DMS79 (cell line): ENCODE measurements around the gene ZBTB1.
A peak's percentile ranks its signal among the peaks of the same experiment; 100 is the strongest.
"Not testable (repeated sequence)": the region's sequence is repeated elsewhere in the genome, so short reads cannot be mapped to it uniquely, and the experiment has no call there.

Experiments
- DNase-seq: peaks from one replicate; lab custom pipeline; 2025; lab: John Stamatoyannopoulos, UW

ZBTB1 gene

DNA sequence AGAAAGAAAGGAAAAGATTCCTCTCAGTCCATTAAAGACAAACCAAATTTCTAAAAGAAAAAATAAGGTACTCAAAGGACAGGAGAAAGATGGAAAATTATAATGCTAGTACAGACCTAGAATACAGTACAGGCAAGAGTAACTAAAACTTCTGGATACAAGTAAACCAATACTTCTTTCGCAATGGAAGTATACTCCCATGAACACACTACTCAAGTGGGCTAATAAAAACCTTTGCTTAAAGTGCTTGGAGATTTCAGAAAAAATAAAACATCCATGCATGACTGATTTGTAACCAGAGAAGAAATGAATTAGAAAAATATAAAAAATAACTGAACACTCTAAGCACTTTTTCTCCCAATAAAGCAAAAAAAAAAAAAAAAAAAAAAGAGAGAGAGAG, 4.5 kb upstream of the ZBTB1 start:
- DNase-seq: peak; percentile 21

DNA sequence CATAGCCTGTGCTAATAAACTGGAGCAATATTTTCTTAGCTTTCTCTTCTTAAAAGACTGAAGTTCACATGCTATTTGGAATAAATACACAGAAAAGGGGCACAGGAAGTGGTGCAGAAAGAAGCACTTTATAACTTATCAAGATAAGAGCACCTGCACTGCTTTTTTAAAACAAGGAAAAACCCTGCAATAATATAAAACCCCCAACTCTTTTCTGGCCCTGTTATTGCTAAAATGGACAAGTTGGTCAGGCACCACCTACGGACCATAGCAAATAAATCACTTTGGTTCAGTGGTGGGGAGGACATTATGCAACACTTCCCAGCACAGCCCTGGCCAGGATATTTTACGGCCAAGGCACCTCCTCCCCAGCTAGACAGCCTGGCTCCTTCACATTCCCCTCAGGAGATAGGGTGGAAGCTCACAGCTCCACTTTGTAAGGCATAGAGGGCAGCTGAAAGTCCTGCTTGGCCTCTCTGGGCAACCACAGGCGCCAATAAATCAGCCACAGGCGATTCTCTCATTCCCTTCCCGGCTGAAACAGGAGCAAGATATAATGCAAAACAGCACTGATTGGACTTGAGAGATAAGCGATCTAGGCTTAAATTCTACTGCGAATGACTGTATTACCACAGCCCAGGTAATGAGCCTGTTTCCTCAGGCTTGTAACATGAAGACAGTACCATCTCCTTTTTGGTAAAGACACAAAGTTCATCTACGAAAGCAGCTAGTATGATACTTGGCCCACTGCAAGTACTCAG, 3.0 kb upstream of the ZBTB1 start:
- DNase-seq: peak; percentile 72

DNA sequence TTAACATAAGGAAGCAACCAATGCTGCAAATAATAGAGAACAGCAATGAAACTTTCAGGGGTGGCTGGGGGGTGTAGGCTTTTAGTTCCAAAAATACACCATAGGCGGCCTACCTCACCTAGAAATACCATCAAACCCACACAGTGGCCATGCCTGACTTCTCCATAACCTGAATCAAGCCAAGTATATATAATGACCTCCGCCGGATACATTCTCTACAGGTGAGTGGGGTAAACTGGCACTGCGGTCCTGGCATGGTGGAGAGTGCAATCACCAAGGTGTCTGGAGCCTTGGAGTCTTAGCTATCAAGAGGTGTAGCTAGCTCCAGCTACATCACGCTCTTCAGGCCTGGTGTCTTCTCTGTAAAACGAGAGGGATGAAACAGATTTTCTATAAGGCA, 2.1 kb upstream of the ZBTB1 start:
- DNase-seq: peak; percentile 64

DNA sequence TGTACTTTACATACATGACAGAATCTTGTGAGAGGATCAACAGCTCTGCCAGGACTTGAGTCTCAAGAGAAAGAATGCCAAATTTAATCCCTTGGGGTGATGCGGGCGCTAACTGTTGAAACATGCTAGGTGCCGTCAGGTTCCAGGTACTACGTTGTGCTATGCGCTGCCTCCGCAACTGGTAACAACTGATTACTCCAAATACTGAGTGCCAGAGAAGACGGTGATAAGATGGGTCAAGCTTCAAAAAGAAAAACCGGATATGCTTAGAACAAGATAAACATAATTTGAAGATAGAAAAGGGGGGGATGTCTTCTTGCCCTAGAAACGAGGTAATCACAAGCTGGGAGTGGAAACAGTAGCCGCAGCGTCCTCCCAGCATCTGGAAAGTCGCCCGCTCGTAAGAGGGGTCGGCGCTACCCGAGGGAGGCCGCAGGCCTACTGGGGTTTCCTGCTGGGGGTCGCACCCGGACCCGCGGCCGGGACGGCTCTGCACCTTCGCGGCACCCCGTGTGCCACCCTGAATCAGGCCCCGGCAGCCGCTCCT, 1.6 kb upstream of the ZBTB1 start:
- DNase-seq: peak; percentile 44

DNA sequence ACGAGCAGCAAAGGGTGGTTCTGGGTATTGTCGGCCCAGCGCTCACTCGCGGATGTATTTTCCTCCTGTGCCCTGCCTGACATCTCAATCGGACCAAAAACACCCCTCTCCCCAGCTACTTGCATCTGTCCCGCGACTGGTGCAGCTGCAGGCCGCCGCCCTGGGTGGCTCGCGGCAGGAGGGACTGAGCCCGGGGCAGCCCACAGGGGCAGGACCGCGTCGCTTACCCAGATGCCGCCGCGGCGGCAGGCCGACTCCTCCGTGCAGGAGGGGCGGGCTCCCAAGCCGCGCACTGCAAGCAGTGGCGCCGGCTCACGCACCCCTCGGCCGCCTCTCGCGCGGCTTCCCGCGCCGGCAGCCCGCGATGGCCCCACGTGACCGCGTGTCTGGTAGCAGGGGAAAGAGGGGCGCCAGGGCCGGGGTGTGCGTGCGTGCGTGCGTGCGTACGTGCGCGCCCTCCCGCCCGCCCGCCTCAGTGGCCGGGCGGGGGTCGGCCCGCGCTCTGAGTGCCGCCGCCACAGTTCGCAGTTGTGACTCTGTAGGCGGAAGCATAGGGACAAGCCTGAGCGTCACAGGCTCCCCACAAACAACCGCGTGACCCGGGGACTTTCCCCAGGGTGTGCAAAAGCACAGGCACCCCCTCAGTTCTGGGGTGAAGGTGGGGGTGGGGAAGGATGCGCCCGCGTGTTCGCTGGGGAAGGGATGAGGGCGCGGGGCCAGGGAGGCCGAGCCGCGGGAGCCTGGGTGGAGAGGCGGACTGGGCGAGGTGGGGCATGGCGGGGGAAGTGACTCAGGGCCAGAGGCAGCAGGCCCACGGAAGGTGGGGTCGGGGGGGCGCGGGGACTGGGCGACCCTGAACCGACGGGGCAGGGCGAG, 898 bp upstream of the ZBTB1 start, which contains the start of gene ZBTB25:
Gene ZBTB25 (minus strand): TSS at position 405 of the 876 bp plus-strand sequence. CDS start 13,305 bp downstream, outside the sequence.
- DNase-seq: peak; percentile 96

DNA sequence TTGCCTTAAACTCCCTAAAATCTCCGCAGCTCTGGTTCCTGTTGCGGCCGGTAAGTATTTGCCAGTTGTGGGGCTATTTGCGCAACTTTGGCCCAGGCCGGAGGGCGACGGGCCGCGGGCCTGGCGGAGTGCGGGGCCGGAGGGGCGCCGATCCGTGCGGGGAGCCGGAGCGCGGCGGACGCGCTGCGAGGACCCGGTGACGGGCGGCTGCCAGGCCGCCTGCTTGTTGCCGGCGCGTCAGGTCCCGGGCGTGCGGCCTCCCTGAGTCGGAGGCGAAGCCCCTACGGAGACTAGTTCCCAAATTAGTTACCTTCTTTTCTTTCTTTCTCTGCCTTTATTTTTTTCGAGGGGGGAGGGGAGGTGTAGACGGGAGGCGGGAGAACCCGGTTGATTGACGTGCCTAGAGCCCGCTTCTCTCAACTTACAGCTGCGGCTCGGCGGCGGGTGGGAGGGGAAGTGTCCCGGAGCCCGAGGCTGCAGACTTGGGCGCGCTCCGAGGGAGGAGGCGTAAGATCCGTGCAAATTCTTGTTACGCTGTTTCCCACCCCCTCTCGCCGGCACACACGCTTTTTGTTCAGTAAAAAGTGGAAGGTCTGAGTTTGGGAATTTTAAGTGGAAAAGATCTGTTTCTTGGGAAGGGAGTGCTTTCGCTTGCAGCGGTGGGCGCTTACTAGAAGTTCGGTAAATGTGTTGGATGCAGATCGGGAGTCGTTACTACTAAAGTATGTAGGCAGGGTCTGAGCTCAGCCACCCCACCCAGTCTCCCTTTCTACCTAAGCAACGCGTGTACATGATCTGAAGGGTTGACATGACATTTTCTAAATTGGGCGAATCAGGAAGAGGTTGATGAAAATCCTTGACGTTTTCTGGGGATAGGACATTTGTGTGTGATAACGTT, 576 bp downstream of the ZBTB1 start:
- peak; percentile 83 for DNase-seq

DNA sequence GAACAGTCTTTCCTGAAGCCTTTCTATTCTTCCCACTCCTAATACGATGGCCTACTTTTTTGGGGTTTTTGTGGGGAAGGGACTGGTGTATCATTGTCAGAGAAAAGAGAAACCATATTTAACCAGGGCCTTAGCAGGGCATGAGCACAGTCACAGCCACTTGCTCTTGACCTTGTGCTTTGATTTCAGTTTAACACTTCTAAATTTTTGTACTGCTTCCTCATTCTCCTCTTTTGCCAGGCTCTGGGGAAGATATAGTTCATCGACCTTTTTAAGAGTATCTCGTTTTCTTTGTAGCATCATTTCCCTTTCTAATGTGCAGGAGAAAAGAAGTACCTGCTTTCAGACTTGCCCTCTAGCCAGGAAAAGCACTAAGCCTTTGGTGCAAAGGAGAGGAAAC, 2.2 kb downstream of the ZBTB1 start:
- DNase-seq: no peak

DNA sequence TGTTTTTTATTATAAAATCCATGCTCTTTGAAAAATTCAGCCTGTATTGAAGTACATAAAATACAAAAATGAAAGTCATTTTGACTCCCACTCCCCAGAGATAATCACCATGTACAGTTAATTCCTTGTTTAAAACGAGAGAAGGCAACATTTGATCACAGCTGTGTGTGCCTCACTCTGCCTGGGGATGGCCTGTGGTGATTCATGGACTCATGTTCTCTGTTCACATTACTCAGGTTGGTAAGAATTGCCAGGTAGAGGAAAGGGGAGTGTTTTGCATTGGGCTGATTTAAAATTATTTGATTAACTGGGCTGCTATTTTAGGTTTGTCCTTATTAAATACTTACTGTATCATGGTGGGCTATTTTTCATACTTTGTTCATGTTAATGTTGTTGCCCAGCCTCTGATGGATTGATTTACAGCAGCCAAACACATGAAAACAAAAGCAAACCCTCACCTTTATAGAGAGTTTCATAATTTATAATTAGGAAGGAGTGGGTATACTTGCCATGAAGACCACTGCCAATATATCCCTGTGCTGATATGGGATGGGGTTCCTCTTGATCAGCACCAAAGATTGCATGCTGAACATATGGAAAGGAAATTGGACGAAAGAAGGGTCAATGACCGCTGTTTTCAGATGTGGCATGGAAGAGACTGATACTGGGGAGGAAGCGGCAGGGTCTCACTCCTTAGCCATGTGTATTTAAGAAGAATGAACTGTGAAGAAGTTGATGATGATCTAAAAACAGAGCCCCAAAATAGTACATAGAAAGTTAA, 3.0 kb downstream of the ZBTB1 start:
- no peak for DNase-seq

DNA sequence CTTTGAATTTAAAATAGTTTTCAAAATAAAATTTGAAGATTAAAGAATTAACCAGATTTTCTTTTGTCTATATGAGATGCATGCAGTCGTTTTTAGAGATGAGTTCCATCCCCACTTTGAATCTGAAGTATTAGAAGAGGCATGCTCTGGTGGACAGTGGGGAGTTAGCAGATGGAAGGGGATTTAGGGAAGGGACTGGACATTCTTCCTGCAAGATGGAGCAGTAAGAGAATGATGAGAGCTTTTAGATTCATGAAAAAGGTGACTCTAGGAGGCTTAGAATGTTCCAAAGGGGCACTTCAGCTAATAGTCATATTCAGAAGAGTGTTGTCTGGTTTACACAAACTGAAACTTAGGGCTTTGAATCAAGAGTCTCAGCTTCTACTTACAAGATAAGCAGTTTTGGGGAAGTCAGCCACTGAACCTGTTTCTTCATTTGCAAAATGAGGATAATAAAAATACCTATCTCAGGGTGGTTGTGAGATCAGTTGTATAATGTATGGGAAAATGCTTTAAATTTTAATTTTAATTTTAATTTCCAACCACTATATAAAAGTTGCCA, 3.7 kb downstream of the ZBTB1 start:
- peak; percentile 8 for DNase-seq

DNA sequence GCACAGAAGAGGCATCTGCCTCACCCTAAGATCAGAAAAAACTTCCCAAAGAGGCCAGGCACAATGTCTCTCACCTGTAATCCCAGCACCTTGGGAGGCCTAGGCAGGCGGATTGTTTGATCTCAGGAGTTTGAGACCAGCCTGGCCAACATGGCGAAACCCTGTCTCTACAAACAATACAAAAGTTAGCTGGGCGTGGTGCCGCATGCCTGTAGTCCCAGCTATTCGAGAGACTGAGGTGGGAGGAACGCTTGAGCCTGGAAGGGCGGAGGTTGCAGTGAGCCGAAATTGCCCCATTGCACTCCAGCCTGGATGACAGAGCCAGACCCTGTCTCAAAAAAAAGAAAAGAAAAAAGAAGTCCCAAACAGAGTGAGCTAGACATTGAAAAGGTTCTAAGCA, 4.5 kb downstream of the ZBTB1 start:
- DNase-seq: no peak

DNA sequence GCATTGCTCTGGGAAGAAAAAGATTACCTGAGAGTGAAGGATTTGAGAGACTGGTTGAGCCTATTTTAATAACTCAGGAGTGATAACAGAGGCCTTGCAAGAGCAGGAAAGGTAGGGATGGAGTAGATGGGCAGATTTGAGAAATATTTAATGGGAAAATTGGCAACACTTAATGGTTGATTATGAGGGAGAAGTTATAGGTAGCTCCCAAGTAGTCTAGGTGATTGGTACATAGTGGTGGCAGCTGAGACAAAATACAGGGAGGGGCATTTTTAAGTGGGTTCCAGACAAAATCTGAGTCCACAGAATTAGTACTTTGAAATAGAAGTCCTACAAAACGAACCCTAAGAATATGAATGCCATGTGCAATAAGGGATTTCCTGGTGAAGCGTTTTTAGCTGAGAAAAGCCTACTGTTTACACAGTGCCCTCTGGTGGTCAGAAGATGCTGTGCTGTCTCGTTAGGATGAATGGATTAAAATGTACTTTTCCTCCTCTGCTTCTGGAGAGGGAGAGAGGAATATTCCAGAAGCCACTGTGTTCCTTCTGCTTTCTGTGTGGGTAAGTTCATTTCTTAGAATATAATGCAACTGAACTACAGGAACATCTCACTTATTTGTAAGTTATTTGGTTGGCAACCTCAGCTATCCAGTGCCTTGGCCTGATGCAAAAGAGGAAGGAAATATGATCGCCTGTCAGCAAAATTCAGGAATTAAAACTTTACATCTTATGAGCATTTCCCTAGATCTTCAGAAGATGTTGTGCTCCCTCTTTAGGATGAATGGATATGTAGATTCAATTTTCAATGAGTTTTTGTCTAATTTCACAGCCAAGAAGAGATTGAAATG, 6.5 kb downstream of the ZBTB1 start:
- peak; percentile 32 for DNase-seq

DNA sequence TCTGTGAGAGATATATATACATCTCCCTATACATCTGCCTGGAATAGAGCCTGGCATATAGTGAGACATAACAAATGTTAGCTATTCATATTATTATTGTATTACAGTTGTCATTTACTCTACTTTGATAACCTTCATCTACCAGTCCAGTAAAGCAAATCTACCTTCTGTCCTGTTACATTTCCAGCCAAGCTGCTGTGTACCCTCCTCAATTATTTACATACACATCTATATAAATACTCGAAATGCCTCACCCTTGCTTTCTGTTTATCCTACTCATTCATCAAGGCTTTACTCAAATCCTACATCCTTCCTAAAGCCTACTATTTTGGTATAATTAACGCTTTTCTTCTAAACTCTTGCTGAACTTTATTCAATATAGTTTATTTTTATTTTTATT, 8.7 kb downstream of the ZBTB1 start:
- DNase-seq: no peak

DNA sequence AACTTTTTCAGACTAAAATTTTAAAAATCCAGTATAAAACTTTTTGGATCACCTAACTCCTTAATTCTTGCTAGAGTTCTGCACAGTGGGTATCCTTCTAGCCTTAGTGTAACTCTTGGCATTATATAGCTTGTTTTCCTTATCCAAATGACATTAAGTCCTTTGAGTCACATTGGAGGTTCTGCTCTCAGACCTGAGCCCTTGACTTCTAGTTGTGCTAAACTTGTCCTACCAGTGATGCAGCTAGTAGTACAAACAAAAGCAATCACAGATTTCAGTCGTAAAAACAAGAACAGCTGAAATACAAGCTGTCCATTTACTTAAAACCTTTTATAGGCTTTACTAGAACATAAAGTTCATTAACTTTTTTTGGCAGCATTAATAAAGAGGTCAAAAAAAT, 10.5 kb downstream of the ZBTB1 start:
- peak; percentile 39 for DNase-seq

DNA sequence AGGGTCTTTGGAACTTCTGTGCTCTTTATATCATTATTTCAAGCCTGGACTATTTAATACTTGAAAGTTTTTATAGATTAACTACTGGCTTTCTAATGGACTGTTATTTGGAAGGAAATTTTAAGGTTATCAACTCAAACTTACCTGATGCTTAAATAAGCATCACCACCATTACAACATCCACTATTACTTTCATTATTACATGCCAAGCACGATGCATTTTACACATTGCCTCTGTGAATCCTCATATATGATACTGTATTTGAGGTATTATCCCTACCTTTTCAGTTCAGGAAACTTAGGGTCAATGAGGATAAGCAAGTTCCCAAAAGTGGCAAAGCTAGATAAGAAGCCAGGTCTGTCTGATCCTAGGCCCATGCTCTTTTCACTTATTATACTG, 12.4 kb downstream of the ZBTB1 start:
- DNase-seq: no peak

DNA sequence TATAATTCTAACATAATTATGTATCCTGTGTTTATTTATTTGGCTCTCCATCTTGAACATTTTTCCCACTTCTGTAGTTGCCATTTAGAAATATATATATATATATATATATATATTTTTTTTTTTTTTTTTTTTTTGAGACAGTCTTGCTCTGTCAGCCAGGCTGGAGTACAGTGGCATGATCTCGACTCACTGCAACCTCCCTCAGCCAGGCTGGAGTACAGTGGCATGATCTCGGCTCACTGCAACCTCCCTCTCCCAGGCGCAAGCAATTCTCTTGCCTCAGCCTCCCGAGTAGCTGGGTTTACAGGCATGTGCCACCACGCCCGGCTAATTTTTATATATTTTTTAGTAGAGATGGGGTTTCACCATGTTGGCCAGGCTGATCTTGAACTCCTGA, 13.1 kb downstream of the ZBTB1 start:
- DNase-seq: not testable (repeated sequence)

DNA sequence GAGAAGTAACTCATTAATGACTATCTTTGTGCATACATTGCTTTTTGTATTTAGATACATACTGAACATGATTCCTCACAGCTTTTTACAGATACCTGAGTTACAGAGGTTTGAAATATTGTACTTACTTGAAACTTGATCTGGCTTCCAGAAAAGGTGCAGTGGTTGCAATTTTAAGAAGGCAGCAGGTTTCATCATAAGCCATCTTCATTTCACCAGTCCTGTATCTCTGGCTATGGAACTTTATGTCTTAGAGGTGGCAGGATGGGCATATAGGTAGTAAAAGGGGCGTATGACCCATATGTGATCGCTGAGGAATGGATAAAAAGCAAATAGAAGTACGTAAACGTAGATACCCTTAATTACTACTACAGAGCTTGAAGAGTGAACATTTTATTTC, 13.7 kb downstream of the ZBTB1 start:
- no peak for DNase-seq

DNA sequence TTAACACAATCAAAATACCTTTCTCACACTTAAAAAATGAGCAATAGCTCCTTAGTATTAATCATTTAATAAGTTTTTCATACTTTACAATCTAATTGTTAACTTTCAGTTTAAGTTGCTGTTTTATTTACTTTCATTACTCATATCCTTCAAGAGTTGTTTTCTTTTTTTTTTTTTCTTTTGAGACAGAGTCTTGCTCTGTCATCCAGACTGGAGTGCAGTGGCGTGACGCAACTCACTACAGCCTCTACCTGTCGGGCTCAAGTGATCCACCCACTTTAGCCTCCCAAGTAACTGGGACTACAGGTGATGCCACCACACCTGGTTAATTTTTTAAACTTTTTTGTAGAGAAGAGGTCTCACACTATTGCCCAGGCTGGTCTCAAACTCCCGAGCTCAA, 16.1 kb downstream of the ZBTB1 start:
- DNase-seq: no peak

DNA sequence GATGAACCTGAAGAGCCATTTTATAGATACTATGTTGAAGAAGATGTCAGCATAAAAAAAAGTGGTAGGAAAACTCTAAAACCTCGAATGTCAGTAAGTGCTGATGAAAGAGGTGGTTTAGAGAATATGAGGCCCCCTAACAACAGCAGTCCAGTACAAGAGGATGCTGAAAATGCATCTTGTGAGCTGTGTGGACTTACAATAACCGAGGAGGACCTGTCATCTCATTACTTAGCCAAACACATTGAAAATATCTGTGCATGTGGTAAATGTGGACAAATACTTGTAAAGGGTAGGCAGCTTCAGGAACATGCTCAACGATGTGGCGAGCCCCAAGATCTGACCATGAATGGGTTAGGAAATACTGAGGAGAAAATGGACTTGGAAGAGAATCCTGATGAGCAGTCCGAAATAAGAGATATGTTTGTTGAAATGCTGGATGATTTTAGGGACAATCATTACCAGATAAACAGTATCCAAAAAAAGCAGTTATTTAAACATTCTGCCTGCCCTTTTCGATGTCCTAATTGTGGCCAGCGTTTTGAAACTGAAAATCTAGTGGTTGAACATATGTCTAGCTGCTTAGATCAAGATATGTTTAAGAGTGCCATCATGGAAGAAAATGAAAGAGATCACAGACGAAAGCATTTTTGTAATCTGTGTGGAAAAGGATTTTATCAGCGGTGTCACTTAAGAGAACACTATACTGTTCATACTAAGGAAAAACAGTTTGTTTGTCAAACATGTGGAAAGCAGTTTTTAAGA, 18.2 kb downstream of the ZBTB1 start:
- no peak for DNase-seq

DNA sequence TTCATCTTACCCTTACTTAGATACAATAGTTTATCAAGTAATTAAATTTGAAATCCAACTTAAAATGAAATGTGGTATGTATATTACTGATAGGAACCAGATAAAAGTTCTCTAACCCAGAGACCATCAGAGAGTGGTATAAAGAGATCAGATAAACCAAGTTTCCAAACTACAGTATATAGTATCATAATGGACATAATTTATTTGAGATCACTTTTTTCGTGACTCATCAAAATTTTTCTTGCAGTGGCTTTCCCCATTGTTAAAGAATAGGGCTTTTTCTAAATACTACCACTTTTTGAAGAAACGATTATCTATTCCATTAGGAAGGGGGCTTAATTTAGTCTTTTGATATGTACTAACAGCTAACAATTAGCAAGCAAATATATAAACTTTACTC, 20.8 kb downstream of the ZBTB1 start:
- DNase-seq: no peak
